A673 (cell line): Measurements from ENCODE around the gene RALGAPB.

Source experiments
- CTCF ChIP-seq: fragments of 300-800, 200-600 bp; sonication (generic); conservative IDR thresholded peaks from 2 replicates; pipeline ENCODE4 v1.5.1; 2017; ENCODE audit warnings: low read depth, mild to moderate bottlenecking, antibody characterized with exemption, low read length, moderate library complexity, mixed read lengths
- EZH2 ChIP-seq: fragments of 200-600 bp; sonication (generic); IDR thresholded peaks from 2 replicates; pipeline ENCODE4 v1.6.1; 2017; ENCODE audit warnings: borderline replicate concordance, low read depth, mild to moderate bottlenecking, mixed read lengths, antibody characterized with exemption, low read length; ENCODE audit not compliant: poor library complexity, severe bottlenecking

DNA sequence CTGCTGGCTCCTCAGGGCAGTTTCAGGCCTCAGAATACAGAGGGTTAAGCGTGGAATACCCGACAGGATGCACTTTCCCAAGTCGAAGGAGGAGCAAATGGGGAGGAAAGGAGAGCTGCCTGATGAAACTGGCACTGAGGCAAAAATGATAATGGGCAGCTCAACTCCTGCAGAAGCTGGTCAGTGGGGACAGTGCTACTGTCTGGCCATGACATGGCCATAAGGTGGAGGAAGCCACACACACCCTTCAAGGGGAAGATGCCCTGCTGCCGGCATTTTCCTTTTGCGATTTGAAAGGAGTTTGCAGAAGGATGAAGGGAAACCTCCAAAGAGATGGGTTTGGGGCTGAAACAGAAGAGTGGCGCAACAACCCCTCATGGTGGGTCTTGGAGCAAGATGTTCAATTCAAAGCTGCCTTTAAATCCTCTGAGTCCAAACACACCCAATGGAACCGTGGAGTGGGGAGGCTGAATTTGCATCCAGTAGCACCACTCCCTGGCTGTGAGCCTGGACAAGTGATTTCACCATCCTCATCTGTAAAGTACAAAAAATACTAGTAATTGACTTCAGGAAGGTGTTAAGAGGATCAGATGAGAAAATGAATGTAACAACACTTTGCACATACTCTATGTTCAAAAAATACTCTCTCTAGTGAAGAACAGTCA is 111.6 kb downstream of the RALGAPB start:
- no peak for TF ChIP-seq CTCF
- TF ChIP-seq EZH2 = no peak
